HepG2 (cell line): ENCODE measurements around the gene HTR3B. TPM values are rescaled to one million over a fixed set of nuclear protein-coding genes. Genes with fewer than 3 reads are reported as not detected.
"Not testable (repeated sequence)": the region's sequence is repeated elsewhere in the genome, so short reads cannot be mapped to it uniquely, and the experiment has no call there.

Experiments
- ATAC-seq: fragments of 200-7000 bp; cut with Tn5 transposase; 3 replicates; pipeline ENCODE4 v1.9.1; 2020; ENCODE audit warnings: mild to moderate bottlenecking, moderate library complexity
- BruUV-seq: library from RNA; stranded (reverse); fragments of 400-500 nt; replicated peaks from 2 replicates; lab custom pipeline; 2021; lab: Mats Ljungman, UMichigan
- CTCF ChIA-PET: fragments of 300-600 bp; formaldehyde crosslinking; extraction: SDS; loops from one replicate; lab custom pipeline; 2021; ENCODE audit warnings: low total read pairs, inconsistent platforms, low intra/inter-chr PET ratio; lab: Yijun Ruan, JAX
- POLR2A ChIA-PET: fragments of 350-600 bp; sonication (Branson Sonifier 250); formaldehyde crosslinking; loops from one replicate; lab custom pipeline; 2020; ENCODE audit warnings: antibody characterized with exemption, inconsistent platforms; lab: Yijun Ruan, JAX
- DNase-seq: peaks from one replicate; pipeline ENCODE4 v3.0.0-alpha.2; 2015; ENCODE audit warnings: low spot score
- FAIRE-seq: peaks from 3 replicates; lab custom pipeline; 2011; peaks lifted over from hg19 to GRCh38; lab: Jason Lieb, UNC
- H2AFZ ChIP-seq: one replicate; pipeline ENCODE4 v1.6.1; 2011; ENCODE audit warnings: low read length, inconsistent platforms
- H3K27ac ChIP-seq: fragments of 300-600 bp; 3 replicates; pipeline ENCODE4 v1.8.0; 2011; ENCODE audit warnings: mixed run types, mild to moderate bottlenecking, mixed read lengths, low read length, inconsistent platforms; ENCODE audit not compliant: insufficient read depth; ENCODE audit errors: extremely low read length
- H3K27me3 ChIP-seq, 2 experiments: fragments of 200-600 bp in 1 of 2; 2 replicates in 1 of 2; 3 replicates in 1 of 2; pipeline versions ENCODE4 v1.6.0 to v1.8.0; 2011; ENCODE audit warnings: low read length in 2 of 2, mild to moderate bottlenecking in 2 of 2, moderate library complexity in 2 of 2, inconsistent platforms in 1 of 2; ENCODE audit not compliant: insufficient read depth in 2 of 2, control insufficient read depth in 1 of 2
- H3K36me3 ChIP-seq, 2 experiments: fragments of 200-600 bp in 1 of 2; replicated peaks in 1 of 2; 2 replicates in 1 of 2; 3 replicates in 1 of 2; pipeline versions ENCODE4 v1.5.1 to v1.8.0; 2011; ENCODE audit warnings: low read length in 2 of 2, inconsistent platforms in 1 of 2; ENCODE audit not compliant: insufficient read depth in 2 of 2, control insufficient read depth in 1 of 2
- H3K4me1 ChIP-seq: 2 replicates; pipeline ENCODE4 v1.5.1; 2012; ENCODE audit warnings: low read length, inconsistent platforms; ENCODE audit not compliant: insufficient read depth
- H3K4me2 ChIP-seq: 2 replicates; pipeline ENCODE4 v1.6.0; 2011; ENCODE audit warnings: low read depth, low read length, inconsistent platforms
- H3K4me3 ChIP-seq, 3 experiments: fragments of 200-600 bp in 1 of 3; sonication (generic), shearing (Covaris generic) in 1 of 3; replicated peaks in 1 of 3; 2 replicates each; pipeline ENCODE4 v1.5.1; 2011 to 2016; ENCODE audit warnings: low read length in 3 of 3, inconsistent platforms in 2 of 3, low read depth in 2 of 3, mild to moderate bottlenecking in 2 of 3, control low read depth in 1 of 3, mixed read lengths in 1 of 3; ENCODE audit not compliant: insufficient read depth in 1 of 3
- H3K79me2 ChIP-seq: one replicate; pipeline ENCODE4 v1.6.1; 2011; ENCODE audit warnings: low read length, inconsistent platforms; ENCODE audit not compliant: insufficient read depth
- H3K9ac ChIP-seq: 2 replicates; pipeline ENCODE4 v1.6.0; 2011; ENCODE audit warnings: mild to moderate bottlenecking, low read depth, low read length, inconsistent platforms; ENCODE audit not compliant: insufficient read depth
- H3K9me3 ChIP-seq: 2 replicates; pipeline ENCODE4 v1.5.1; 2012; ENCODE audit warnings: mild to moderate bottlenecking, low read length
- H4K20me1 ChIP-seq: 2 replicates; pipeline ENCODE4 v1.6.0; 2011; ENCODE audit warnings: inconsistent platforms, mild to moderate bottlenecking, low read length, moderate library complexity; ENCODE audit not compliant: insufficient read depth
- ARNT2 ChIP-seq: sonication (generic); formaldehyde crosslinking; IDR thresholded peaks from 2 replicates; pipeline ENCODE4 v1.8.0; 2022; ENCODE audit warnings: mild to moderate bottlenecking, low read depth, missing genetic modification reagents, moderate library complexity
- NKX3-1 ChIP-seq: sonication (generic); formaldehyde crosslinking; IDR thresholded peaks from 2 replicates; pipeline ENCODE4 v1.5.0; 2020; ENCODE audit warnings: missing genetic modification reagents
- SIX1 ChIP-seq: sonication (generic); formaldehyde crosslinking; IDR thresholded peaks from 2 replicates; pipeline ENCODE4 v1.4.0; 2020; ENCODE audit warnings: missing genetic modification reagents, borderline replicate concordance
- STAG1 ChIP-seq: sonication (generic); formaldehyde crosslinking; IDR thresholded peaks from 2 replicates; pipeline ENCODE4 v1.4.0; 2020; ENCODE audit warnings: missing genetic modification reagents
- TFDP2 ChIP-seq: sonication (generic); formaldehyde crosslinking; IDR thresholded peaks from 2 replicates; pipeline ENCODE4 v1.4.0; 2020; ENCODE audit warnings: missing genetic modification reagents
- ZIK1 ChIP-seq: sonication (generic); formaldehyde crosslinking; IDR thresholded peaks from 2 replicates; pipeline ENCODE4 v1.5.0; 2020; ENCODE audit warnings: mild to moderate bottlenecking, low read depth, missing genetic modification reagents, borderline replicate concordance
- ZNF382 ChIP-seq: sonication (generic); formaldehyde crosslinking; IDR thresholded peaks from 2 replicates; pipeline ENCODE4 v1.5.0; 2020; ENCODE audit warnings: missing genetic modification reagents, mild to moderate bottlenecking, borderline replicate concordance
- ZNF562 ChIP-seq: sonication (generic); formaldehyde crosslinking; IDR thresholded peaks from 2 replicates; pipeline ENCODE4 v1.8.0; 2022; ENCODE audit warnings: missing genetic modification reagents, borderline replicate concordance
- ZNF598 ChIP-seq: sonication (generic); formaldehyde crosslinking; IDR thresholded peaks from 2 replicates; pipeline ENCODE4 v1.5.1; 2020; ENCODE audit warnings: mild to moderate bottlenecking, missing genetic modification reagents, borderline replicate concordance
- WGBS: methylation state at CpG from one replicate; pipeline ENCODE4 v1.1.6; 2017; ENCODE audit warnings: low lambda C conversion rate; 5-methylcytosine and 5-hydroxymethylcytosine counted together
- in situ Hi-C: cut with HindIII; loops from 2 replicates; pipeline ENCODE4 v1.10.0; 2017; ENCODE audit warnings: low pct_unique_long_range_greater_than_20kb; ENCODE audit not compliant: extremely low pct_ligation_motif_present
- intact Hi-C: fragments of 100-400 bp; cut with micrococcal nuclease; formaldehyde crosslinking; loops from one replicate; pipeline ENCODE4 v1.10.0; 2022; ENCODE audit not compliant: unreplicated experiment
- polyA plus RNA-seq, 8 experiments: library from polyadenylated mRNA; depleted of rRNA in 3 of 8; stranded (reverse) in 7 of 8; unstranded in 1 of 8; fragments of >200 nt; fragmentation: Illumina TruSeq in 4 of 8; extraction: Trizol in 4 of 8; gene quantifications; 2 replicates each; pipeline versions ENCODE4 v1.2.1 to v1.2.3, GENCODE V29; 2011 to 2016; ENCODE audit warnings: low read depth in 4 of 8, missing spikeins in 1 of 8, mixed read lengths in 1 of 8; ENCODE audit not compliant: insufficient read depth in 1 of 8
- total RNA-seq, 5 experiments: library from RNA; depleted of rRNA; stranded (reverse); fragments of >200 nt; fragmentation: Illumina TruSeq; extraction: Trizol; gene quantifications; 2 replicates each; pipeline ENCODE4 v1.2.3, GENCODE V29; 2016; ENCODE audit warnings: low read depth in 1 of 5

HTR3B gene
- total and polyA plus RNA-seq, 2 of the 13 experiments (the other 11 are each of a cell fraction or from before 2014, with no cell fraction given) = 0.09 to 1.7 TPM

- TF ChIP-seq ZNF598 (CRISPR knock-in tag) = no peak
- TF ChIP-seq ZNF562 (CRISPR knock-in tag) = no peak
- TF ChIP-seq ZNF382 (CRISPR knock-in tag) = no peak
- no peak for TF ChIP-seq SIX1
Measured at GRCh38 chr11:113907152-113907551, 2.6 kb downstream of the HTR3B start (continued).

GRCh38 chr11:113907681-113908080 is 3.1 kb downstream of the HTR3B start:
- ATAC-seq (no peak), DNase-seq (no peak), FAIRE-seq (no peak)
- intact Hi-C loops (no loop called here), in situ Hi-C loops (no loop called here)
- Histone ChIP-seq H2AFZ (no peak overlapping the region), H3K9me3 (no peaks in the 10 kb centered on the region), H3K79me2 (no peaks in the 10 kb centered on the region), H3K4me3 (no peak overlapping the region), H4K20me1 (no peaks in the 10 kb centered on the region), H3K27me3 (no peaks in the 10 kb centered on the region; a peak in 1 of 5 replicates), H3K9ac (no peak overlapping the region), H3K36me3 (no peaks in the 10 kb centered on the region), H3K27ac (no peak overlapping the region), H3K4me1 (peaks cover 18% of the 10 kb centered on the region), H3K4me2 (no peak overlapping the region)
- TF ChIP-seq TFDP2 (no peak), STAG1 (no peak), NKX3-1 (no peak)
- no TSS peak for BruUV-seq
- POLR2A ChIA-PET = no interaction called here
- CTCF ChIA-PET = no interaction called here
- 31% methylated on average over 8 of the region's 8 CpGs for WGBS

GRCh38 chr11:113908098-113908497 is 3.5 kb downstream of the HTR3B start:
- H3K79me2 ChIP-seq = no peaks in the 10 kb centered on the region
- H3K27ac ChIP-seq = no peak overlapping the region
- in situ Hi-C loops = no loop called here
- CTCF ChIA-PET = no interaction called here
- BruUV-seq = no TSS peak
- H3K9ac ChIP-seq = no peak overlapping the region
- TF ChIP-seq ZIK1 (CRISPR knock-in tag) (no peak), ARNT2 (no peak)
- H4K20me1 ChIP-seq = no peaks in the 10 kb centered on the region
- no peaks in the 10 kb centered on the region for H3K36me3 ChIP-seq
- POLR2A ChIA-PET = no interaction called here
- ATAC-seq (no peak), FAIRE-seq (no peak), DNase-seq (no peak)
- no peaks in the 10 kb centered on the region; a peak in 1 of 5 replicates for H3K27me3 ChIP-seq
- peaks cover 18% of the 10 kb centered on the region for H3K4me1 ChIP-seq
- 70% methylated on average over 9 of the region's 9 CpGs for WGBS
- H3K4me3 ChIP-seq = no peak overlapping the region
- no peak overlapping the region for H2AFZ ChIP-seq
- no peak overlapping the region for H3K4me2 ChIP-seq
- intact Hi-C loops = no loop called here
- H3K9me3 ChIP-seq = no peaks in the 10 kb centered on the region

- H3K9me3 ChIP-seq, ATAC-seq, H3K27ac ChIP-seq, H3K4me1 ChIP-seq, H3K27me3 ChIP-seq, H3K79me2 ChIP-seq, H3K4me3 ChIP-seq, POLR2A ChIA-PET, H3K36me3 ChIP-seq, FAIRE-seq, CTCF ChIA-PET, H3K9ac ChIP-seq, H3K4me2 ChIP-seq, intact Hi-C loops, BruUV-seq, H4K20me1 ChIP-seq, DNase-seq, H2AFZ ChIP-seq, in situ Hi-C loops: not testable (repeated sequence)
- WGBS = 41% methylated on average over 7 of the region's 9 CpGs
Measured at GRCh38 chr11:113911491-113911890, 6.9 kb downstream of the HTR3B start.
